Right atrium auricular region (tissue), 2 donors: Measurements from ENCODE around the gene GABRG3. TPM values are rescaled to one million over a fixed set of nuclear protein-coding genes. Genes with fewer than 3 reads are reported as not detected.

Source experiments
- total RNA-seq, 2 donors: library from RNA; depleted of rRNA; stranded (reverse); fragments of >200 nt; gene quantifications; one replicate each; pipeline ENCODE4 v1.1.0, GENCODE V29; 2016

GABRG3 gene
- total RNA-seq, 2 donors from 2014 or later: not detected

Other genes starting within 250 kb of the GABRG3 start
- gene GABRB3, start 198.1 kb upstream of the GABRG3 start, total RNA-seq: 10 to 100 TPM; 12.9 to 20.9 TPM
- under 1 TPM; 0.59 to 0.78 TPM for gene GABRA5, start 104.1 kb upstream of the GABRG3 start, total RNA-seq